ENCODE results near the gene METTL27. TPM values are rescaled to one million over a fixed set of nuclear protein-coding genes. Genes with fewer than 3 reads are reported as not detected.
"Not testable (repeated sequence)": the region's sequence is repeated elsewhere in the genome, so short reads cannot be mapped to it uniquely, and the experiment has no call there.

METTL27 gene
- total RNA-seq, 1 experiment from 2014 or later = 71.8 TPM

GRCh38 chr7:73797176-73797575, 45.1 kb downstream of the METTL27 start:
- DNase-seq (ENCODE audit: low read depth); in situ Hi-C loops (cut with HindIII; ENCODE audit: low pct_unique_long_range_greater_than_20kb, low sequenced_read_pairs): not testable (repeated sequence)

- in situ Hi-C loops (cut with HindIII; ENCODE audit: low pct_unique_long_range_greater_than_20kb, low sequenced_read_pairs); DNase-seq (ENCODE audit: low read depth): not testable (repeated sequence)
These were observed 45.7 kb downstream of the METTL27 start for GRCh38 chr7:73796656-73797055.

GRCh38 chr7:73795188-73795587, 47.1 kb downstream of the METTL27 start:
- in situ Hi-C loops (cut with HindIII; ENCODE audit: low pct_unique_long_range_greater_than_20kb, low sequenced_read_pairs); DNase-seq (ENCODE audit: low read depth): not testable (repeated sequence)

- in situ Hi-C loops (cut with HindIII; ENCODE audit: low pct_unique_long_range_greater_than_20kb, low sequenced_read_pairs); DNase-seq (ENCODE audit: low read depth): not testable (repeated sequence)
These were observed 51.1 kb downstream of the METTL27 start for GRCh38 chr7:73791170-73791690.

- no peak for DNase-seq (ENCODE audit: low read depth)
- in situ Hi-C loops (cut with HindIII; ENCODE audit: low pct_unique_long_range_greater_than_20kb, low sequenced_read_pairs) = no loop called here
These were observed 53.3 kb downstream of the METTL27 start for GRCh38 chr7:73789051-73789450.

GRCh38 chr7:73787786-73788048, 54.6 kb downstream of the METTL27 start:
- DNase-seq (ENCODE audit: low read depth); in situ Hi-C loops (cut with HindIII; ENCODE audit: low pct_unique_long_range_greater_than_20kb, low sequenced_read_pairs): not testable (repeated sequence)

GRCh38 chr7:73786588-73786987, 55.7 kb downstream of the METTL27 start:
- DNase-seq (ENCODE audit: low read depth) = no peak
- in situ Hi-C loops (cut with HindIII; ENCODE audit: low pct_unique_long_range_greater_than_20kb, low sequenced_read_pairs) = no loop called here

Other genes starting within 250 kb of the METTL27 start
- gene MLXIPL, start 218.0 kb downstream of the METTL27 start, total RNA-seq (2014; rRNA removed; shearing (Covaris generic); ENCODE audit: low replicate concordance) = not detected in 2 replicates
- 4.5 and 12.9 TPM in 2 replicates for gene VPS37D, start 174.7 kb downstream of the METTL27 start, total RNA-seq (2014; rRNA removed; shearing (Covaris generic); ENCODE audit: low replicate concordance)
- gene DNAJC30, start 159.1 kb downstream of the METTL27 start, total RNA-seq (2014; rRNA removed; shearing (Covaris generic); ENCODE audit: low replicate concordance) = 10.7 and 20.2 TPM in 2 replicates
- gene BUD23, start 158.9 kb downstream of the METTL27 start, total RNA-seq (2014; rRNA removed; shearing (Covaris generic); ENCODE audit: low replicate concordance) = 110 and 151 TPM in 2 replicates
- 8.5 and 25.7 TPM in 2 replicates for gene STX1A, start 122.8 kb downstream of the METTL27 start, total RNA-seq (2014; rRNA removed; shearing (Covaris generic); ENCODE audit: low replicate concordance)
- gene ABHD11, start 103.7 kb downstream of the METTL27 start, total RNA-seq (2014; rRNA removed; shearing (Covaris generic); ENCODE audit: low replicate concordance) = 36.2 and 45.0 TPM in 2 replicates
- gene CLDN3, start 72.2 kb downstream of the METTL27 start, total RNA-seq (2014; rRNA removed; shearing (Covaris generic); ENCODE audit: low replicate concordance) = 43.4 and 69.4 TPM in 2 replicates
- gene CLDN4, start 11.5 kb downstream of the METTL27 start, total RNA-seq (2014; rRNA removed; shearing (Covaris generic); ENCODE audit: low replicate concordance) = 326 and 414 TPM in 2 replicates
- 1.7 TPM in 1 of 2 replicates, not detected in the other for gene TMEM270, start 18.6 kb upstream of the METTL27 start, total RNA-seq (2014; rRNA removed; shearing (Covaris generic); ENCODE audit: low replicate concordance)
- gene ELN, start 185.7 kb upstream of the METTL27 start, total RNA-seq (2014; rRNA removed; shearing (Covaris generic); ENCODE audit: low replicate concordance) = 0.27 TPM in 1 of 2 replicates, not detected in the other
- 50.7 and 54.0 TPM in 2 replicates for gene LIMK1, start 241.3 kb upstream of the METTL27 start, total RNA-seq (2014; rRNA removed; shearing (Covaris generic); ENCODE audit: low replicate concordance)

Data from Caki2 (cell line).